Sigmoid colon (tissue), 7 donors: Measurements from ENCODE around the gene MEI1. TPM values are rescaled to one million over a fixed set of nuclear protein-coding genes. Genes with fewer than 3 reads are reported as not detected.

ENCODE experiments used
- DNase-seq: peaks from one replicate; pipeline ENCODE4 v3.0.0-alpha.2; 2019
- H3K27ac ChIP-seq, 4 donors: fragments of 200-600 bp; sonication (generic); one replicate each; pipeline ENCODE4 v1.5.1; 2016 to 2019; ENCODE audit warnings: mild to moderate bottlenecking in 1 of 4
- H3K27me3 ChIP-seq, 3 donors: fragments of 200-600 bp; sonication (generic); one replicate each; pipeline ENCODE4 v1.5.1; 2019; ENCODE audit warnings: mild to moderate bottlenecking in 1 of 3
- H3K36me3 ChIP-seq, 4 donors: fragments of 200-600 bp; sonication (generic); one replicate each; pipeline ENCODE4 v1.5.1; 2016 to 2019
- H3K4me1 ChIP-seq, 4 donors: fragments of 200-600 bp; sonication (generic); one replicate each; pipeline ENCODE4 v1.5.1; 2017 to 2019
- H3K4me3 ChIP-seq, 4 donors: fragments of 200-600 bp; sonication (generic); one replicate each; pipeline ENCODE4 v1.5.1; 2017 to 2019; ENCODE audit warnings: mild to moderate bottlenecking in 2 of 4, moderate library complexity in 1 of 4
- H3K9me3 ChIP-seq, 4 donors: fragments of 200-600 bp in 3 of 4; sonication (generic) in 3 of 4; one replicate each; pipeline versions ENCODE4 v1.5.1 to v1.6.1; 2013 to 2019
- EP300 ChIP-seq, 4 donors: sonication (generic); formaldehyde crosslinking; IDR thresholded peaks; one replicate each; pipeline ENCODE4 v1.6.1; 2017; ENCODE audit warnings: antibody characterized with exemption in 4 of 4
- POLR2A ChIP-seq, 2 donors: fragments of 450-650 bp; IDR thresholded peaks; one replicate each; pipeline ENCODE4 v1.6.1; 2016; ENCODE audit warnings: antibody characterized with exemption in 2 of 2, mild to moderate bottlenecking in 2 of 2, moderate library complexity in 2 of 2
- POLR2AphosphoS5 ChIP-seq, 4 donors: sonication (generic); formaldehyde crosslinking; IDR thresholded peaks; one replicate each; pipeline ENCODE4 v1.6.1; 2017; ENCODE audit warnings: antibody characterized with exemption in 4 of 4
- WGBS, 2 donors: extraction: QIAGEN DNeasy Blood & Tissue Kit; methylation state at CpG; one replicate each; pipeline ENCODE4 v1.1.7; 2013; 5-methylcytosine and 5-hydroxymethylcytosine counted together
- intact Hi-C: fragments of 100-400 bp; cut with DNase I; formaldehyde crosslinking; loops from one replicate; pipeline ENCODE4 v1.15.1; 2023
- polyA plus RNA-seq, 3 donors: library from polyadenylated mRNA; stranded (reverse); fragments of 200-250 nt; gene quantifications; one replicate each; pipeline ENCODE4 v1.2.3, GENCODE V29; 2013
- total RNA-seq, 4 donors: library from RNA; depleted of rRNA; stranded (reverse); fragments of >200 nt; gene quantifications; one replicate each; pipeline ENCODE4 v1.1.0, GENCODE V29; 2016
- TF ChIP-seq, protein P1 (sequence below), 4 experiments: fragments of 450-650 bp in 3 of 4; fragments of 200-600 bp in 1 of 4; IDR thresholded peaks; one replicate each; pipeline ENCODE4 v1.5.1; 2016 to 2019; ENCODE audit warnings: antibody characterized with exemption in 4 of 4, mild to moderate bottlenecking in 3 of 4, moderate library complexity in 2 of 4
- donor health status: healthy with polysubstance abuse.
- donor health status: Bipolar disorder and iron deficiency.
- donor health status: healthy.

MEI1 gene
- total and polyA plus RNA-seq, 7 donors, result 0.54 to 6.4 (median 1.2) TPM; not detected in 2

DNA sequence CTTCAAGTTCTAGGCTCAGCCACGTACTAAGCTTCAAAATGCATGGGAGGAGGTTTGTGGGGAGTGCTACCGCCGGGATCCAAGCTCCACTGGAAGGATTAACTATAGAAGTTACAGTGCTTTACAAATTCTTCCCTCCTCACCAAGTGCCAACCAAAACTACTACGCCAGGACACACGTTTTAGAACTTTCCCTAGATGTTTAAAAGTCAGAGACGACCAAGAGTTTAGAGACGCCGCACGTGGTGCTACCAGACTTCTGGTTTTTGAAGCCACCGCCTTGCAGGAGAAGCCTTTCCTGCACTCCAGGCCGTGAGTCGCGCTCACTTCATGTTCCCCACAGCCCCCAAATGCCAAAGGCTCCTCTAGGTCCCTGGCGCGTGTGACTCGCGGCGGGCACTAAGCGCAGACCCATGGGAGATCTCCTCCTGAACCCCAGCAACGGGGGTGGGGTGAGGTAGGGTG is 11.4 kb upstream of the MEI1 start:
- Histone ChIP-seq H3K36me3 (no peaks in the 10 kb centered on the region), H3K27ac (peak overlapping the region; percentile 88 to 97 (median 94)), H3K9me3 (no peaks in the 10 kb centered on the region), H3K4me1 (peaks cover 0 to 28% (median 19%) of the 10 kb centered on the region in 4 donors), H3K27me3 (no peaks in the 10 kb centered on the region), H3K4me3 (peak overlapping the region; percentile 57 to 81 (median 74))
- intact Hi-C loops, result loop anchor here (10.0 kb wide), 1 partner anchor 387 kb away; the partner anchor contains the start of genes NAGA, PHETA2 and SMDT1
- 0% methylated on average over 20 of the region's 20 CpGs for WGBS, 2 donors
- no peak for DNase-seq
- no peak for TF ChIP-seq EP300 (IDR thresholded peaks at IDR 0.05)
- TF ChIP-seq, protein P1, sequence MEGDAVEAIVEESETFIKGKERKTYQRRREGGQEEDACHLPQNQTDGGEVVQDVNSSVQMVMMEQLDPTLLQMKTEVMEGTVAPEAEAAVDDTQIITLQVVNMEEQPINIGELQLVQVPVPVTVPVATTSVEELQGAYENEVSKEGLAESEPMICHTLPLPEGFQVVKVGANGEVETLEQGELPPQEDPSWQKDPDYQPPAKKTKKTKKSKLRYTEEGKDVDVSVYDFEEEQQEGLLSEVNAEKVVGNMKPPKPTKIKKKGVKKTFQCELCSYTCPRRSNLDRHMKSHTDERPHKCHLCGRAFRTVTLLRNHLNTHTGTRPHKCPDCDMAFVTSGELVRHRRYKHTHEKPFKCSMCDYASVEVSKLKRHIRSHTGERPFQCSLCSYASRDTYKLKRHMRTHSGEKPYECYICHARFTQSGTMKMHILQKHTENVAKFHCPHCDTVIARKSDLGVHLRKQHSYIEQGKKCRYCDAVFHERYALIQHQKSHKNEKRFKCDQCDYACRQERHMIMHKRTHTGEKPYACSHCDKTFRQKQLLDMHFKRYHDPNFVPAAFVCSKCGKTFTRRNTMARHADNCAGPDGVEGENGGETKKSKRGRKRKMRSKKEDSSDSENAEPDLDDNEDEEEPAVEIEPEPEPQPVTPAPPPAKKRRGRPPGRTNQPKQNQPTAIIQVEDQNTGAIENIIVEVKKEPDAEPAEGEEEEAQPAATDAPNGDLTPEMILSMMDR (IDR thresholded peaks at IDR 0.05), result no peak
- TF ChIP-seq POLR2A (IDR thresholded peaks at IDR 0.05), result no peak
- no peak for TF ChIP-seq POLR2AphosphoS5 (IDR thresholded peaks at IDR 0.05)

DNA sequence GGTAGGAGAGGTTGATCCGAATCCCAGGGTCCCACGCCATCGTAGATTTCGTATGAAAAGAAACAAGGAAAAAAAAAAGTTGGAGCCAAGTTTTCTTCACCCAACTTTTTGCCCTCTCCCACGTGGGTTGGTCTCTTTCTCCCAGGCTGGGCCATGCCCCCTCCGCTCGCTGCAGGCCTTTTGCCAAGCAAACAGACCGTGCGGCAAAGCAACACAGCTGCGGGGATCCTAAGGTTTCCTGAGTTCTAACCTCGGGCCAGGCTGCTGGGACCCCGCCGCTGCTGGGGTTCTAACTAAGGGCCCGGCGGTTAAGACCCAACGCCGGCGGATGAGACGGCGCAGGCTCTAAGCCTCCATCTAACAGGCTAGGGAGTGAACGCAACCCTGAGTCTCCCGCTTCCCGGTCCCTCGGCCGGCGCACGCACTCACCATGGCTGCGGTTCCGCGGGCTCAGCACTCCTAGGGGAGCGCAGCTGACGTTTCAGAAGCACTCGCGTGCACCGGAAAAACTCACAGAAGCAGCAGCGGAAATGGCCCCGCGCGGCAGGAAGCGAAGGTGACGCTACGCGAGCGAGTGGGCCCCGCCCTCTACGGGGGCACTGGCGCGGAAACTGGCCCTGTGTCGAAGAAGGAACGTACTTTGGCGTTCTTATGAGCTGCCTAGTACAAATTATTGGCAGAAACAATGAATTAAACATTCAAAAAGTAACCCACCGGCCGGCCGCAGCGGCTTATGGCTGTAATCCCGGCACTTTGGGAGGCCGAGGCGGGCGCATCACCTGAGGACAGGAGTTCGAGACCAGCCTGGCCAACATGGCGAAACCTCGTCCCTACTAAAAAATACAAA is 10.7 kb upstream of the MEI1 start, which contains the start of gene SNU13:
Gene SNU13, minus strand, starts transcription at position 503 of the 847 bp plus-strand sequence. Its CDS starts 71 bp downstream, at position 432.
- intact Hi-C loops, result loop anchor here (10.0 kb wide), 1 partner anchor 386 kb away; the partner anchor contains the start of genes NAGA, PHETA2 and SMDT1
- Histone ChIP-seq H3K27me3 (no peaks in the 10 kb centered on the region), H3K27ac (peak within 1 kb of the TSS; percentile 88 to 97 (median 94)), H3K36me3 (peaks cover 0 to 6% (median 0%) of the 10 kb centered on the region in 4 donors), H3K4me1 (peaks cover 0 to 24% (median 16%) of the 10 kb centered on the region in 4 donors), H3K4me3 (peak within 1 kb of the TSS; percentile 57 to 81 (median 74)), H3K9me3 (no peaks in the 10 kb centered on the region)
- TF ChIP-seq POLR2AphosphoS5 (IDR thresholded peaks at IDR 0.05) (peak; percentile 88 to 96 (median 94)), POLR2A (IDR thresholded peaks at IDR 0.05) (peak; percentile 68 to 85), EP300 (IDR thresholded peaks at IDR 0.05) (peak in 2 of 4 donors; percentile 9 to 58)
- TF ChIP-seq, protein P1 (IDR thresholded peaks at IDR 0.05), result peak in 1 of 4 experiments; percentile 18
- WGBS, 2 donors, result 0% methylated on average over 62 of the region's 62 CpGs
- peak; percentile 97 for DNase-seq

DNA sequence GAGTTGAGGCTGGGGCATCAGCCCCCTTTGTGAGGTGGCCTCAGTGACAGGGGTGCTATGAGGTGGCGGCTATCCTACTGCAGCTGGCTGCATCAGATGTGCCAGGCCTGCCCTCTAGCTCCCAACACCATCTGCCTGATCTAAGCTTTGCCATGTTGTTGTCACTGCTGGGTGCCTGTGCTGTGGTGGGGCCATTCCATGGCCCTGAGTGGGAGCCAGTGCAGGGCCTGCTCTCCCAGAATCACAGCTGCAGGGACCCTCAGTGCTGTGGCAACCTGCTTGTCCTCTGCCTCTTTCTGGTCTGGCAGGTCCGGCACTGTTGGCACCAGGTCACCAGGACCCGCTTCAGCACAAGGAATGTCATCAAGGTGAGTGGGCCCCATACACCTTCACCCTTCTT is 8.8 kb upstream of the MEI1 start:
- Histone ChIP-seq H3K27ac (no peak overlapping the region), H3K4me1 (peaks cover 0 to 24% (median 16%) of the 10 kb centered on the region in 4 donors), H3K4me3 (no peak overlapping the region), H3K9me3 (no peaks in the 10 kb centered on the region), H3K27me3 (no peaks in the 10 kb centered on the region), H3K36me3 (peaks cover 0 to 15% (median 0%) of the 10 kb centered on the region in 4 donors)
- 93 to 97% methylated on average over 3 of the region's 3 CpGs for whole genome bisulfite sequencing, 2 donors
- intact Hi-C loops, result no loop called here
- peak; percentile 54 for DNase-seq
- TF ChIP-seq POLR2A (IDR thresholded peaks at IDR 0.05), result no peak
- TF ChIP-seq, protein P1 (IDR thresholded peaks at IDR 0.05), result no peak

DNA sequence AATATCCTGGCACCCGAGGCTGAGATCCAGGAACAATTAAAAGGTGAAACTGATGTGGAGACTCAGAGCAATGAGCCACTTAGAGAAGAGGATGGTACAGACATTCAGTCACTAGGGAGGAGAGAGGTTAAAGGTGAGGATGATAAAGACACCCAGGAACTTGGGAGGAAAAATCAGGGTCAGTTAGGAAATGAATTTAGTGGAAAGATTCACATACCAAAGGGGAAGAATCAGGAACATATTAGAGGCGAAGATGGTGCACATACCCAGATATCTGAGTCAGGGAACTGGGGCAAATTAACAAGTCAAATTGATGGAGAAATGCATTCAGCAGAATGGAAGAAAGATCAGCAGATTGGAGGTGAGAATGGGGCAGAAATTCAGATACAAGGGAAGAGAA is 4.1 kb upstream of the MEI1 start:
- Histone ChIP-seq H3K9me3 (no peaks in the 10 kb centered on the region), H3K36me3 (peaks cover 0 to 15% (median 0%) of the 10 kb centered on the region in 4 donors), H3K27ac (no peak overlapping the region), H3K4me3 (no peak overlapping the region), H3K27me3 (no peaks in the 10 kb centered on the region), H3K4me1 (peaks cover 0 to 20% (median 17%) of the 10 kb centered on the region in 4 donors)
- 84 to 92% methylated on average over 2 of the region's 2 CpGs for WGBS, 2 donors
- no peak for DNase-seq
- intact Hi-C loops, result loop anchor here (5.0 kb wide), 2 partner anchors 137 to 162 kb away; partner anchors contain the start of gene SREBF2
- TF ChIP-seq, protein P1 (IDR thresholded peaks at IDR 0.05), result no peak
- TF ChIP-seq POLR2A (IDR thresholded peaks at IDR 0.05), result no peak
- no peak for TF ChIP-seq EP300 (IDR thresholded peaks at IDR 0.05)
- TF ChIP-seq POLR2AphosphoS5 (IDR thresholded peaks at IDR 0.05), result no peak
